Activated T-helper 1 cell treated with anti-CD3 and anti-CD28 coated beads, Interleukin-2, amount 50 U/mL, for 16 hours (primary cell): ENCODE results near the gene UBASH3B.
"Not testable (repeated sequence)": the region's sequence is repeated elsewhere in the genome, so short reads cannot be mapped to it uniquely, and the experiment has no call there.

Experiments
- DNase-seq, 2 donors: peaks; one replicate each; pipeline ENCODE4 v3.0.0-alpha.2; 2020; ENCODE audit warnings: low read depth in 1 of 2, low spot score in 1 of 2

Gene UBASH3B, protein sequence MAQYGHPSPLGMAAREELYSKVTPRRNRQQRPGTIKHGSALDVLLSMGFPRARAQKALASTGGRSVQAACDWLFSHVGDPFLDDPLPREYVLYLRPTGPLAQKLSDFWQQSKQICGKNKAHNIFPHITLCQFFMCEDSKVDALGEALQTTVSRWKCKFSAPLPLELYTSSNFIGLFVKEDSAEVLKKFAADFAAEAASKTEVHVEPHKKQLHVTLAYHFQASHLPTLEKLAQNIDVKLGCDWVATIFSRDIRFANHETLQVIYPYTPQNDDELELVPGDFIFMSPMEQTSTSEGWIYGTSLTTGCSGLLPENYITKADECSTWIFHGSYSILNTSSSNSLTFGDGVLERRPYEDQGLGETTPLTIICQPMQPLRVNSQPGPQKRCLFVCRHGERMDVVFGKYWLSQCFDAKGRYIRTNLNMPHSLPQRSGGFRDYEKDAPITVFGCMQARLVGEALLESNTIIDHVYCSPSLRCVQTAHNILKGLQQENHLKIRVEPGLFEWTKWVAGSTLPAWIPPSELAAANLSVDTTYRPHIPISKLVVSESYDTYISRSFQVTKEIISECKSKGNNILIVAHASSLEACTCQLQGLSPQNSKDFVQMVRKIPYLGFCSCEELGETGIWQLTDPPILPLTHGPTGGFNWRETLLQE

DNA sequence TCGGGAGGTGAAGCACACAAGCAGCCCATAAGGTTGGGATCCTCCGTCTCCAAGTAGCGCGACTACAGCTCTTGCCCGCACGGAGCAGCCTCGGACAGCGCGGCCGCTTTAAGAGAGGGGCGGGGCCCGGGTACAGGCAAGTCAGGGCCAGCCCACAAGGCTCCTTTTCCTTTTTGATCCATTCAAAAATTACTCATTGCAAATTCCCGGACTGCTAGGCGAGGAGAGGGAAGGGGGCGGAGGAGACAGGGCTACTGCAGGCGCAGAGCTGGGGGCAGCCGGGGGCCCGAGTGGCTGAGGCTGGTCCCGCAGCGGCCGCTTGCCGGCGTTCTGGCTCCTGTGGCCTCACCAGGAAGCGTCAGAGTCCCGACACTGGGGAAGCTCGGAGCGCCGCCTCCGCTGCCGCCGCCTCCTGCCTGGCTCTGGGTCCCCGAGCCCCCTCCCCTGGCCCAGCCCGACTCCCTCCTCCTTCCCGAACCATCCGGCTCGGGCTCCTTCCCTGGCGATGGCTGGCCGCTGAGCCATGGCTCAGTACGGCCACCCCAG lies at the start of gene UBASH3B:
TSS of gene UBASH3B (plus strand) at position 196 of the 546 bp plus-strand sequence. CDS start at position 524, 328 bp downstream.
- DNase-seq = peak; percentile 29 to 39

DNA sequence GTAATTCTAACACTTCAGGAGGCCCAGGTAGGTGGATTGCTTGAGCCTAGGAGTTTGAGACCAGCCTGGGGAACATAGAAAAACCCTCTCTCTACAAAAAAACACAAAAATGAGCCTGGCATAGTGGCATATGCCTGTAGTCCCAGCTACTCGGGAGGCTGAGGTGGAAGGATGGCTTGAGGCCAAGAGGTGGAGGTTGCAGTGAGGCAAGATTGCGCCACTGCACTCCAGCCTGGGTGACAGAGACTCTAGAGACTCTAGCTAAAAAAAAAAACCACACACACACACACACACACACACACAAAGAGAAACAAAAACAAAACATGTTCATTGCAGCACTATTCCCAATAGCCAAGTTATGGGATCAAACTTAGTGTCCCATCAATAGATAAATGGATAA lies 48.4 kb upstream of the UBASH3B start:
- not testable (repeated sequence) for DNase-seq

DNA sequence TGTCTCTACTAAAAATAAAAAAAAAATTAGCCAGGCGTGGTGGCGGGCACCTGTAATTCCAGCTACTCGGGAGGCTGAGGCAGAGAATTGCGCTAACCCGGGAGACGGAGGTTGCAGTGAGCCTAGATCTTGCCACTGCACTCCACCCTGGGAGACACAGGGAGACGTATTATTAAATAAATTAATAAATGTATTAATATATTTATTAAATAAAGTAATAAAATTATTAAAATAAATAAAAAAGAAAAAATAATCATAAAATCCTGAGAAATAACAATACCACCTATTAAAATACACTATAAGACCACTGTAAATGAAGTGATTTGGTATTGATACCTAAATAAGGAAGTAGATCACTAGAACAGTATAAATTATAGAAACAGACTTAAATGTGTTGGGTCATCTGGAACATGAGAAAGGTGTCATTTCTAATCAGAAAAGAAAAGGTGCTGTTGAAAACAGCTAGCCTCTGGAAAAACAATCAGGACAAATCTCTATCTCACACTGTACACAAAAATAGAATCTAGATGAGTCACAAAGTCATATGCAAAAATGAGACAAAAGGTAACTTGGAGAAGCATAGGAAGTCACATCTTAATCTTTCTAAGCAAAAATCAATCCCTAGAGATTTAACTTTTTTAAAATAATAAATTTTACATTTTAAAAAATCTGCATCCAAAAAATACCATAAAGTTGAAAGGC lies 43.2 kb upstream of the UBASH3B start:
- DNase-seq = no peak

DNA sequence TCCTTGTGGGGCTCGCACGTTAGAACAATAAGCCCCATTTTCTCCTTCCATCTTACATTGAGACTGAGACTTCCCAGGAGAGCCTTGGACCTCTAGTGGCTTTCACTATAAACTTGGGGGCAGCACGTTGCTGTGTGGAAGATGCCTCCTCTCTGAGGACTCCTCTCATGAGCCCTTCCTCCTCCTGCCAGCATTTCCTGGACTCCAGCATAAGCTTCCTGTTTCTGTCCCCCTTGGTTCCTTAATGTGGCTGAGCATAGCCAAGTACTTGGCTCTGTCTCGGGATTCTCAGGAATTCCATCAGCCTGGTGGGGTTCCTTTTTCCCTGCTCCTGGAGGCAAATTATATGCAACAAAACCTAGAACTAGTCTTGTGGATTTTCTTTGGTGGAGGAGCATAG lies 38.8 kb upstream of the UBASH3B start:
- no peak for DNase-seq

DNA sequence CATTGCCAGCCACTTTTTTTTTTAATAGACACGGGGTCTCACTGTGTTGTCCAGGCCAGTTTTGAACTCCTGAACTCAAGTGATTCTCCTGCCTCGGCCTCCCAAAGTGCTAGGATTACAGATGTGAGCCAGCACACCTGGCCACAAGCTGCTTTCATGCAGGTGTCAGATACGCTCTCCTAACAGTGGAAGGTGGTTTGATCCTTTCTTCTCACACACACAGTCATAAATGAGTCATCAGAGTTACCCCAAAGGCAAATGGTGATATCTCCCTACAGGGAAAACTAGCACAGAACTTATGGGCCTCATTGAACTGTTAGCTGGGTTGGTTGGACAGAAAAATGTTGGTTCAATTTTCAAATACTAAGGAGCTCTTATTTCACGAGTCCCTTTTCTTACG lies 38.2 kb upstream of the UBASH3B start:
- DNase-seq = no peak

DNA sequence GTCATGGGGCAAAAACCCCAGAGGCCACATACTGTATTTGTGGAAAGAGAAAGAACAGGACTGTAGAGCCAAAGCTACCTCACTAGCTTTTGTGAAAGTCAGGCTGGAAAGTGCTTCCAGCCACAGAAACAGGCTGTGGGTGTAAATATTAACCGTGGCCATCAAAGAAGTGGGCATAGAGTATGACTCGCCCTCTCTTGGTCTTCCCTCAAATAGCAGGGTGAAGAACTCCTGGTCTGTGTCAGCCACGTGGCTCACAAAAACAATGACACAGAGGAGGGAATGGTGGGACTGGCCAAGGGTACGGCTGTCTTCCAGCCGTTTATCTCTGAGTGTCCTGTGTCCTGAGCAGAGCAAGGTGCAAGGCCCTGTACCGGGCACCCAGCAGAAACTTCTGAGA lies 37.6 kb upstream of the UBASH3B start:
- DNase-seq = no peak

DNA sequence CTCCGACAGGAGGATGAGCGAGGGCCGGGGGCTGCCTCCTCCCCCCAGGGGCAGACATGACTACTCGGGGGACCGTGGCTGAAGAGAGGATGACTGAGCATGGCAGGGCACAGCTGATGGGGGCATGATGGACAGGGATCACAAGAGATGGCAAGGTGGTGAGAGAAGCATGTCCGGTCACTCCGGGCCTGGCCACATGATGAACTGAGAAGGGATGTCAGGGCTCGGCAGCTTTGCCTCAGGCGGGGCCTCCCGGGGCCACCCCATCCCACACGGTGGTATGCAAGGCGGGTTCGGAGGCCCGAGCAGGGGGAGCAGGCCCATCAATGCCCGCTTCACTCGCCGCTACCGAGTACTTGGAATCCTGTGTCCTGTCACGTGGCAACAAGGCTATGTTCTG lies 36.6 kb upstream of the UBASH3B start:
- DNase-seq = no peak

DNA sequence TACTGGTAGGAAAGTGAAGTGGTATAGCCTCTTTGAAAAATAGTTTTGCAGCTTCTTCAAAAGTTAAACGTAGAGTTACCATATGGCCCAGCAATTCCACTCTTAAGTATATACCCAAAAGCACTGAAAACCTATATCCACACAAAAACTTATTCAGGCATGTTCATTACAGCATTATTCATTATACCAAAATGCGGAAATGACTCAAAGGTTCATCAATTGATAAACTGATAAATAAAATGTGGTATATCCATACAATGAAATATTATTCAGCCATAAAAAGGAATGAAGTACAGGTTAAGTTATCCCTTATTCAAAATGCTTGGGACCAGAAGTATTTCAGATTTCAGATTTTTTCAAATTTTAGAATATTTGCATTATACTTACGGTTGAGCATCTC lies 35.8 kb upstream of the UBASH3B start:
- no peak for DNase-seq

DNA sequence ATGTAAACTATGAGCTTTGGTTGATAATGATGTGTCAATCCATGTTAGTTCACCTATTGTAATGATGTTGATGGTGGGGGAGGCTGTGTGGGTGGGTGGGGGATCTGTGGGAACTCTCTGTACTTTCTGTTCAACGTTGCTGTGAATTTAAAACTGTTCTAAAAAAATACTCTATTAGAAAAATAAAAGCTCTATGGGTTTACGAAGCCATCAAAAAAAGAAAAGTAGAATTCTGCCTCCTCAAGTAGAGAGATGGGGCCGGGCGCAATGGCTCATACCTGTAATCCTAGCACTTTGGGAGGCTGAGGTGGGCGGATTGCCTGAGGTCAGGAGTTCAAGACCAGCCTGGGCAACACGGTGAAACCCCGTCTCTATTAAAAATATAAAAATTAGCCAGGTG lies 30.0 kb upstream of the UBASH3B start:
- not testable (repeated sequence) for DNase-seq

DNA sequence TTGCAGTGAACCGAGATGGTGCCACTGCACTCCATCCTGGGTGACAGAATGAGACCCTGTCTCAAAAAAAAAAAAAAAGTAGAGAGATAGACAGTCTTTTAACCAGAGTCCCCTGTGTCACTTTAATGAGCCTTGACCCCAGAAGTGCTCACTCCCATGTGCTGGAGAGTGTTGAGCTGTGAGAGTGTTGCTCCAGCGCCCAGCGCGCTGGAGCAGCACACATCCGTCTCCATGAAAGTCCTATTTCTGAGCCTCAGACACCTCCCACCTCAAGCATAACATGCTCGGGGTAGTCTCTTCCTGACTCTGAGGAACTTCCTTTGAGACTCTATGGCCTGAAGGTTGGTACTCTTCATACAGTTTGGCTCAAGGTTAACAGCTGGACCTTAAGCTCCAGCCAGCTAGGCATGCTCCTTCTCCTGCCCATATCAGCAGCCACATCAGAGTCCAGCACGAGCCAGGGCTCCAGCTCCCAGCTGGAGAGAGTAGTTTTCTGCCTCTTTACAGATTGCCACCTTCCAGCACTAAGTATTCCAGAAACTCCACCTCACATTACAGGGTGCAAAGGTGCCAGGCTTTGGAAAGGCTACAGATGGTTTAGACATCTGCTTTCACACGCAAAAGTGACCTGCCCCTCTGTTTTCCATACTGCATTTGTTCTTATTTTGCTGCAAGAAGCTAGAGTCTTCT lies 29.4 kb upstream of the UBASH3B start:
- no peak for DNase-seq

DNA sequence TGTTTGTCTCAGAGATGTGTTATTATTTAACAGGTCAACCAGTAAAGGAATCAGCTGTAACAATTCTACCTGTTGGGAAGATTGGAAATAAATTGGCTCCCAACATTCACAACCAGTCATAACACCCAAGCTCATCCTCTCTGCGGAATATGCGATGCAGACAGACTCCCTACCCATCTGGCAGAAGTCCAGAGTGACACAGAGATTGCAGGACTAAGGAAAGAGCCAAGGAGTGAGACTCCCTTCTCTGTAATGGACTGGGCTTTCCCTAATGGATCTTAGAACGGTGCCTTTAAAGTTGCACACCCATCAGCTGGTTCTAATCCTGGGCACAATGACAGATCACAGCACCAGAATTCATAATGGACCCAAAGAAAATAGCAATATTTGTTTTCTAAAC lies 27.8 kb upstream of the UBASH3B start:
- no peak for DNase-seq

DNA sequence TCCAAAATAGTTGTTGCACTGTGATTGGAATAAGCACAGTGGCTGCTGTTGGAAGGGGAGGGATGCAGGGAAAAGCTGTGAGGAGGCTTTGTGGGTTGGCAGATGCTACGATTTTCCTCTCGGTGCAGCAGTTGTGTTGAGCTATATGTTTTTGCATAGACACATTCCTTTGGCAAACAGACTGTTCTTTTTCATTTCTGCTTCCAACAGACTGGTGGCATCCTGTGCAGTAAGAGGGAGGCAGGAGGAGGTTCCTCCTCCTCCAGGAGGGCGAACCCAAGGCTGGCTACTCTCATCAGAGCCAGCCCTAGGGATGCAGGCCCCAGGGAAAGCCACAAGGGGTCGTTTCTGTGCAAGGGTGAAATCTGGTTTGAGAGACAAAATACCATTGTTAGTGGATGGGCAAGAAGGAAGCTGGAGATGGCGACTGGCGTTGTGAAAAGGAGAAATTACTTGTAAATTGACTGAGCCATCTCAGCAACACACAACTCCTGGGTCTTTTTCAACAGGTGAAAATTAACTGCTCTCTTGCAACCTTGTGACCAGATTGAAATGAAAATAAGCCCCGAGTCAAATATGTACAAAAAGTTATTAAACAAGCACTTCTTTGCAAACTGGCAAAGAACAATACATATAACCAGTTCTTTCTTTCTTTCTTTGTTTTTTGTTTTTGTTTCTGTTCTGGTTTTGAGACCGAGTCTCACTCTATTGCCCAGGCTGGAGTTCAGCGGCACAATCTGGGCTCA lies 26.5 kb upstream of the UBASH3B start:
- peak; percentile 42 to 43 for DNase-seq

DNA sequence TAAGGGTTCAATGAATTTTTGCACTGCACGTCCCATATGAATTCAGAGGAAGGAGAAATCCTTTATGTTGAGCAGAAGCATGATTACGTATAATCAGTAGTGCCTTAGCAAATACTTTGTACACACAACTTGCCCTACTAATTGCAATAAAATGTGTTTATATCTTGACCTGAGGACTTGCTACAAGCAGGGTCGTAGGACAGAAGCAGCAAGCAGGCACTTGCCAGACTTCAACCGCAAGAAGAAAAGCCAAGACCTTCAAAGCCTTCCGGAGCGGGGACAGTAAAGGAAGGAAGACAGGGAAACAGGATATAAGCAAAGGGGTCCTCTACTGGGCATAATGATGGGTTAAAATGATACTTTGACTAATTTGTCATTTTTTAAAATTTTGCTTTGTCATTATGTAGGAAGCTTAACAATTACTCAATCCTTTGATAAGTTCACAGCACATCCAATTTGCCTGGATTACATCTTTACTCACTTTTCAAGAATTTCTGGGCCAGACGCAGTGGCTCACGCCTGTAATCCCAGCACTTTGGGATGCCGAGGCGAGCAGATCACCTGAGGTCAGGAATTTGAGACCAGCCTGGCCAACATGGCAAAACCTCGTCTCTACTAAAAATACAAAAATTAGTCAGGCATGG lies 23.2 kb upstream of the UBASH3B start:
- no peak for DNase-seq

DNA sequence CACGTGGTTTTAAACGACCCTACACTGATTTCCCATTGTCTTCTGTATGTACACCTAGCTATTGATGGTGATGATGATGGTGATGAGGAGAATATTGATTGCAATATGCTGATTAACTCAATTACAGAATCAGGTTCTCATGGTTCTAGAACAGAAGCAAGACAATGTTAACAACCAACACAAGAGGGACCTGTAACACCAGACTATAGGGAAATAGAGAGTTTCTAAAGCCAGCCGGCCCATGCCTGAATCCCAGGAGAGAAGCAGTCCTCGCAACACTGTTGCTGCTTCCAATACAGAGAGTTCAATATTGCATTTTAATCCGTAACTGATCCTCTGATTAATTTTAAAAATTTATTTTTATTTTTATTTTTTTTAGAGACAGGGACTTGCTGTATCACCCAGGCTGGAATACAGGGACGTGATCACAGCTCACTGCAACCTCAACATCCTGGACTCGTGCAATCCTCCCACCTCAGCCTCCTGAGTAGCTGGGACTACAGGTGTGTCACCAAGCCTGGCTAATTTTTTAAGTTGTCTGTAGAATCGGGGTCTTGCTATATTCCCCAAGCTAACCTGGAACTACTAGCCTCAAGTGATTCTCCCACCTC lies 22.2 kb upstream of the UBASH3B start:
- DNase-seq = no peak

DNA sequence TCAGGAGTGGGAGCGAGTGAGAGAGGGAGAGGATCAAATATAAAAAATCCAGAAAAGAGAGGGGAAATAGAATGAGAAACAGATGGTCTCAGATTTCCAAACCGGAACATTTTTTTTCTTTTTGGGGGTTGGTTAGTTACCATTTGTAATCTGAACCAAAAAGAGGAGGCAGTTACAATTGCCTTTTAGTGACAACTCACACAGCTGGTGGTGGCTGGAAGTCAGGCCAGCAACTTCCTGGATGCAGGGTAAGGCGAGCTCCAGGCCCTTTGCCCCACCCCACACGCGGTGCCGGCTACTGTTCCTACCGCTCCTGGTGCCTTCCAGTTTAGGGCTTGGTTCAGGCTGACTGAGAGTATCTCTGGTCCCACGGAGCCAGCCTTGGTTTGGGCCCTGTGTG lies 21.0 kb upstream of the UBASH3B start:
- no peak for DNase-seq

DNA sequence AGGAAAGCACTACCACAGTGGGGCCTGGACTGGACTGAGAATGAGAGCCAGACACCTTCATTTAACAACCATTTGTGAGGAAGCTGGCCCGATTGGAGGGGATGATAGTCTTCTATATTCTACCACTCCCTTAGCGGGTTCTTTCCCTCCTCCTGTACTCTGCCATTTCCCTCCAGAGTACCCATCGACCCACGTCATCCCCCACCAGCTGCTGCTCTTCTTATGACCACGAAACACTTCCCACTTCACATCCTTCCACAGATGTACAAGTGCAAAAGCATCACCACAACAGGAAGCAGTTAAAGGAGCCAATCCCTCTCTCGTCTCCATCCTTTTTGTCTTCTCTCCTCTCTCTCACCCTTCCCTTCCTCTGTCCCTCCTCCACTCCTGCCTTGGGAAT lies 18.0 kb upstream of the UBASH3B start:
- DNase-seq = no peak

DNA sequence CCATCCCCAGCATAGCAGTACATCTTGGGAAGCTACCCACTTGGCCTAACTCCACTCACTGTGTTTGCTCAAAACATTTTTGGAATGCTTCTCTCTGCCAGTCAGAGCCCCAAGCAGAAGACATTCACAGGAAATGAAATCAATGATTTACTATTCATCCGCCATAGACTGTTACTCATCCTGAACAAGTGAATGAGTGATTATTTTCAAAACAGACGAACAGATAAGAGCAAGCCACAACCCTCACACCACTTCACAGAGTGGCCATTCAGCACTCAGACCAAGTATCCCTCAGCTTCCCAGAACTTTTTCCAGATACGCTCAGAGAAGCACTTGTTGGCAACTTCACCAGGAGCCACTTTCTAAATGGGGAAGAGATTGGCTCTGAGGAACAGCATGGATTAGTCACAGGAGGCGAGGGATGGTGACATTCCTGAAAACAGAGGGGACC lies 13.0 kb upstream of the UBASH3B start:
- no peak for DNase-seq

DNA sequence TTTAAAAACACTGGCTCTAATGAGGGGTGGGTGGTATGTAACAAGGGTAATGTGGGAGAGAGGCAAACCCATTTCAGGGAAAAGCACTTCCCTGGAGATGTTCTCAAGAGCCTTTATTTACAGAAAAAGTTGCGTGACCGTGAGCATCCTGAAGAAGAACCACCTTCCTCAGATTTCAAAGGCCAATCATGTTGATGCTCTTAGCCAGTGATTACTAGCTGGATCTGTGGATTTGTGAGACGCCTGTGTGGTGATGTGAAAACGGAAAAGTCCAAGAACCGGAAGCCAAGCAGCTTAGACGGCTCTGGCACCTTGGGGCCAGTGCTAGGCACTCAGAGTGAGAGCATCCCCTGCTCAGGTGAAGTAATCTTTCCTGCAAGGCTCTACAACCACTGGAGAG lies 12.6 kb upstream of the UBASH3B start:
- no peak for DNase-seq

DNA sequence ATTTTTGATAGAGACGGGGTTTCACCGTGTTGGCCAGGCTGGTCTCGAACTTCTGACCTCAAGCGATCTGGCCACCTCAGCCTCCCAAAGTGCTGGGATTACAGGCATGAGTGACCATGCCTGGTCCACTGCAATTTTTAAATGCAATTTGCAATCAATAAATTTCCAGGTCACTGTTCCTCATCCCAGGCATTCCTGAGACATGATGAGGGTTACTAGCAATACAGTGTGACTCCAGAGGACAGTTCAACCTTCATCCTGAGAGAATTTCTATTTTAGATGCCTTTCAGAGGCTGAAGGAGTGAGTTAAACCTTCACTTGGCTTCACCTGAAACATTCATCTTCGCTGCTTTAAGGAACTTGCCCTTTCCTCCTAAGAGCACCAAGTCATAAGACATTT lies 9.7 kb upstream of the UBASH3B start:
- DNase-seq = no peak
